Measurements from ENCODE around the gene WWP2.
"Not testable (repeated sequence)": the region's sequence is repeated elsewhere in the genome, so short reads cannot be mapped to it uniquely, and the experiment has no call there.

WWP2 gene

GRCh38 chr16:69943241-69944036 lies 181.3 kb downstream of the WWP2 start:
- not testable (repeated sequence) for DNase-seq (ENCODE audit: low read depth)

GRCh38 chr16:69950411-69950810 lies 188.3 kb downstream of the WWP2 start:
- DNase-seq (ENCODE audit: low read depth): not testable (repeated sequence)

GRCh38 chr16:69951017-69951671 lies 189.0 kb downstream of the WWP2 start, which contains the start of gene CLEC18A:
Gene CLEC18A (plus strand): TSS chr16:69951334. CDS start chr16:69951367, 33 bp downstream.
- DNase-seq (ENCODE audit: low read depth): not testable (repeated sequence)

GRCh38 chr16:69951672-69952031 lies 189.5 kb downstream of the WWP2 start:
- DNase-seq (ENCODE audit: low read depth): not testable (repeated sequence)

- DNase-seq (ENCODE audit: low read depth): not testable (repeated sequence)
Measured at GRCh38 chr16:69952116-69952515, 190.0 kb downstream of the WWP2 start.

GRCh38 chr16:69952572-69953355 lies 190.6 kb downstream of the WWP2 start:
- DNase-seq (ENCODE audit: low read depth): not testable (repeated sequence)

GRCh38 chr16:69954241-69954640 lies 192.1 kb downstream of the WWP2 start:
- not testable (repeated sequence) for DNase-seq (ENCODE audit: low read depth)

- not testable (repeated sequence) for DNase-seq (ENCODE audit: low read depth)
Measured at GRCh38 chr16:69963312-69963711, 201.2 kb downstream of the WWP2 start.

- DNase-seq (ENCODE audit: low read depth): not testable (repeated sequence)
Measured at GRCh38 chr16:69964960-69965660, 203.0 kb downstream of the WWP2 start.

- DNase-seq (ENCODE audit: low read depth): not testable (repeated sequence)
Measured at GRCh38 chr16:69965661-69966054, 203.5 kb downstream of the WWP2 start.

GRCh38 chr16:69967688-69968087 lies 205.6 kb downstream of the WWP2 start:
- DNase-seq (ENCODE audit: low read depth): not testable (repeated sequence)

- not testable (repeated sequence) for DNase-seq (ENCODE audit: low read depth)
Measured at GRCh38 chr16:69968125-69968524, 206.0 kb downstream of the WWP2 start.

GRCh38 chr16:69969657-69970056 lies 207.5 kb downstream of the WWP2 start:
- not testable (repeated sequence) for DNase-seq (ENCODE audit: low read depth)

- DNase-seq (ENCODE audit: low read depth): not testable (repeated sequence)
Measured at GRCh38 chr16:69972120-69972519, 210.0 kb downstream of the WWP2 start.

- not testable (repeated sequence) for DNase-seq (ENCODE audit: low read depth)
Measured at GRCh38 chr16:69972935-69973334, 210.8 kb downstream of the WWP2 start.

GRCh38 chr16:69985196-69985595 lies 223.1 kb downstream of the WWP2 start:
- not testable (repeated sequence) for DNase-seq (ENCODE audit: low read depth)

Measured in activated T-cell treated with anti-CD3 and anti-CD28 coated beads for 24 hours (primary cell).